Measurements from ENCODE around the gene ZNF398.
"Not testable (repeated sequence)": the region's sequence is repeated elsewhere in the genome, so short reads cannot be mapped to it uniquely, and the experiment has no call there.

The ZNF398 gene

DNA sequence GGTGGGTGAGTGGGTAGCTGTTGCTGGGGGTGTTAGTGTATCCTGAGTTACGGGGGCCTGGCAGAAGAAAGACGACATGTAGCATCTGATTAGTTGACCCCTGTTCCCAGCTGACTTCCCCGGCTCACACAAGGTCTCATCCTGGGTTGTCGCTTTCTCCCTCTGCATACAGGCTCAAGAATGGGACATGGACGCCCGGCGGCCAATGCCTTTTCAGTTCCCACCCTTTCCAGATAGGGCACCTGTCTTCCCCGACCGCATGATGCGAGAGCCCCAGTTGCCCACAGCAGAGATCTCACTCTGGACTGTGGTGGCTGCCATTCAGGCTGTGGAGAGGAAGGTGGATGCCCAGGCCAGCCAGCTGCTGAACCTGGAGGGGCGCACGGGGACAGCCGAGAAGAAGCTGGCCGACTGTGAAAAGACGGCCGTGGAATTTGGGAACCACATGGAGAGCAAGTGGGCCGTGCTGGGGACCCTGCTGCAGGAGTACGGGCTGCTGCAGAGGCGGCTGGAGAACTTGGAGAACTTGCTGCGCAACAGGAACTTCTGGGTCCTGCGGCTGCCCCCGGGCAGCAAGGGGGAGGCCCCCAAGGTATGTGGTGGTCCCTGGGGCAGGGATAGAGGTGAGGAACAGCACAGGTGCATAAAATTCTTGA, 51.0 kb downstream of the ZNF398 start:
- DNase-seq, result no peak

DNA sequence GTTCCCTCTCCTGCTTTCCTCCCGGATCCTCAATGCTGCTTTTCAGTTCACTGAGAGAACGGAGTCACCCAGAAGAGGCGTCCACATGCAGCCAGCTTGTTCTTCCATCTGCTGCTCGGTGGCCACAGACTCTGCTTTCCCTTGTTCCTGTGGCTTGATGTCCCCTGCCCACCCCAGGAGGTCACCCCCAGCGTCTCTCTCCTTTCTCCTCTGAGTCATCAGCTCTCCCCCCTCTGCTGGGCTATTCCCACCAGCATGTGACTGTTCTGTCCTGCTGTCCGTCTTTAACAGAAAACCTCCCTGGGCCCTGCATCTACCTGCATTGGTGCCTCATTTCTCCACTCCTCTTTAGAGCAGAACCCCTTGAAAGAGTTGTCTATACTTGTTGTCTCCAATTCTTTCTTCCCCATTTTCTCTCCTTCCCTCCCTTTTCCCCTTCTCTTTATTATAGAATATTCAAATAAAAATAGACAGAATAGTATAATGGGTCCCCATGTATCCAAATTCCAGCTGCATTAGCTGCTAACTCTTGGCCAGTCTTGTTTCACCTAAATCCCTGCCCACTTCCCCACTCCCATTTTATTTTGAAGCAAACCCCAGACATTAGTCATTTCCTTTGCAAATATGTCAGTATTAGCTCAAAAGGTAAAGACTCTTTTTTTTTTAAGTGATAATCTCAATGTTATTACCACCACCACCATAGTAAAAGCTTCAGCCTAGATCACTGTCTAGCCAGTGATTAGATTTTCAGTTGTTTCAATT, 52.2 kb downstream of the ZNF398 start:
- DNase-seq, result no peak

DNA sequence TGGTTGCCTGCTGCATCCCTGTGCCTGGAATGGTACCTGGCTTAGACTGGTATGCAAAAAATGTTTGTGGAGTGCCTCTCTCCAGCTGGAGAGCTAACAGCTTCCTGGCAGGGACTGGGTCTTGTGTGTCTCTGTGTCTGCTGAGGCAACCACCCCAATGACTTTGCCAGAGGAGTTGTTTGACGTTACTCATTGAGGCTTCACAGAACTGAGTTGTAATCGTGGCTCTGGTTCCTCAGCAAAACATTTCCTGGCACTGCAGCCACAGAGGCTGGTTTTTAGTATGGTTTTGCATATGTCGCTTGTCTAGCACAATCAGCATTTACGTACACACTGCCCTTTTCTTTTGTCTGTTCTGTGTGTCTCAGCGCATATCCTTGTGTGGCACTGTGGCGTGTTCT, 55.6 kb downstream of the ZNF398 start:
- DNase-seq, result no peak

DNA sequence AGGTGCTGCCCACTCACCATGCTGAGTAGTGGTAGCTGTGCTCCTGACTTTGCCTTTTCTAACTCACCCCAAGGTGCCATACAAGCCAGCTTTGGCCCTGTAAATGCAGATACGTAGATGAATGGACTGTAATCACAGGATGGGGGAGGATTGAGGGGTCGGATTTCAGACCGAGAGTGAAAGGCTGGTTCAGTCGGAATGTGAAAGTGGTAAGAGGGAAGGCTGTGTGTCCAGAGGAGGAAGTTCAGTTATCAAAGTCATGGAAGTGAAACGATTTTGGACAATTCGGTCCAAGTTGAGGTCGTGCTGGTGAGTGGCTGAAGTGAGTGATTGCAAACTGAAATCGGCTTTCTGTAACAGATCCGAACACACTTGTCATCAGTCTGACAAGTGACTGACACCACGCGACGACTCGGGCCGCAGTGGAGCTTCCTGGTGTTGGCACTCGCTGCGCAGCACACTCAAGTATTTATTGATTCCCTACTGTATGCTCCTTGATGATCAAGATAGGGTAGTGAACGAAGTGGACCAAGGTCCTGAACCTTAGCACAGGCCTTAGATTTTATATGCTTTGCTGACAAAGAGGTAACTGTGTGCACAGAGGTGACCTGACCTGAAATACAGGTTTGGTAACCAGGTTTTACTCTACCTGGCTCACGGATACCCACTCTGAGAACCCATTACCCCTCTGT, 58.6 kb downstream of the ZNF398 start:
- DNase-seq, result no peak

DNA sequence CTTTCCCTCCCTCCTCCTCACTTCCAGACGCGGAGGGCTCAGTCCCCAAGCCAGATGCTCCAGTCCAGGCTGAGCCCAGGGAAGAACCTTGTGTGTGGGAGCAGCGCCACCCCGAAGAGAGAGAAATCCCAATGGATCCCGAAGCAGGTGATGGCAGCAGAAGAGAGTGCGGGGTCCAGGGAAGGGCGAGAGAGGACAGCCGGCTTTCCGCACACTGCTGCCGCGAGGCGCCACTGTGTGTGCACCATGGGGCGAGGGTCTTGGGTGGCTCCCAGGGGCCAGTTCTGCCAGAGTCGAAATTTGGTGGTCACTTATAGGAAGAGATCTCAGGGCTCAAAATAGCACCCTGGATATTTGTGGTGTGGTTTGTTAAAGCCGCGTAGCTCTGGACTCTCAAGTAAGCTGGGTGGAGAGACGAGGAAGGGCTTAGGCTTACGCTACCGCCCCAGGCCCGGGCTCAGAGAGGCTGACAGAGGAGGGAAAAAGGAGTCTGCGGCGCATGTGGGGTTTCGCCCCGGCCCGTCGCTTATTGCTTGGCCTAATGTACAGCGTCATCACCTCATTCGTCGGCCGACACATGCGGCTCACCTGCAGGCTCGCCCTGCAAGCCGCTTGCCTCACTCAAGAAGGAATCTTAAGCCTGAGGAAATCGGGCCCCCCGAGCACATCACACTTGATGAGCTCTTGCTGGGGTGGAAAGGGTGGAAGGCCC, 60.2 kb downstream of the ZNF398 start:
- no peak for DNase-seq

DNA sequence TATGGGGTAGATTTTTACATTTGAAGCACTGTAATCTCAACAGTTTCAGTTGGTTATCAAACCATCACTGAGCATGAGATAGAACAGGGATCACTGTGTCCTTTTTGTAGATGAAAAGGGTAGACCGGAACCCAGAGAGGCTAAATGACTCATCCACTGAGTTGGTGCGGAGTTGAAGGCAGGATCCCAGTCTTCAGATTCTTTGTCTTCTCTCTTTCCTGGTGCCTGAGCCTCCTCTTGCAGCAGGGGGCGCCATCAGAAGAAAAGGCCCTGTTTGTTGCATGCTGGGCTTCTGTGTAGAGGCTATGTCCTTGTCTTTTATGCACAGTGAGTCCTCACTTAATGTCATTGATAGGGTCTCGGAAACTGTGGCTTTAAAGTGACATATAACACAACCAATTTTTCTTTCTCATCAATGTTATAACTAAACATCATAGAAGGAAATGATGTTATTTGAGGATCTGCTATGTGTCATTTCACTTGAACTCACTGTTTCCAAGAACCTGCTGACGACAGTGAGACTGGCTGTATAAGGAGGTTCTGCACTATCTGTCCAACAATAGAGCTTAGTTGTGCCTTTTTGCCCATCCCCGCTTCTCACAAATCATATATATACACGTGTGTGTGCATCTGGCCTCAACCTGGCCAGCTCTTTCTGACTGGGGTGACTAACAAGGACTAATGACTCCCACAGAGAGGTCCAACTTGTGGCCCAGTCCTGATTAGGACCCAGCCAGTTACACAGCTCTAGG, 62.4 kb downstream of the ZNF398 start:
- DNase-seq, result peak; percentile 52

DNA sequence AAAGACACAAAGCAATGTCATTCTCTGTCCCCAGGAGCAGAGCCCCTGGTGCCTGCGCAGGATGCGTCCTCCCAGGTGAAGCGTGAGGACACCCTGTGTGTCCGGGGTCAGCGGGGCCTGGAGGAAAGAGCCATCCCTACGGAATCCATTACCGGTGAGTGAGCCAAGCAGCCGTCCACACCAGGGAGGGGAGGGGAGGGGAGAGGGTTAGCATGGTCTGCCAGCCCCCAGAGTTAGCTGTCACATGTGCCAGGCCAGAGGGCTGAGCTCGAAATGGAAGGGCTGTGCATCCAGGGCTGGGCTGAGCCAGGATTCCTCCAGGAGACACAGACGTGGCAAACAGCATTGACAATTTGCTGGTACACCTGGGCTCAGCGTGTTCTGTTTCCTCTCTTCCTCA, 63.3 kb downstream of the ZNF398 start:
- no peak for DNase-seq

DNA sequence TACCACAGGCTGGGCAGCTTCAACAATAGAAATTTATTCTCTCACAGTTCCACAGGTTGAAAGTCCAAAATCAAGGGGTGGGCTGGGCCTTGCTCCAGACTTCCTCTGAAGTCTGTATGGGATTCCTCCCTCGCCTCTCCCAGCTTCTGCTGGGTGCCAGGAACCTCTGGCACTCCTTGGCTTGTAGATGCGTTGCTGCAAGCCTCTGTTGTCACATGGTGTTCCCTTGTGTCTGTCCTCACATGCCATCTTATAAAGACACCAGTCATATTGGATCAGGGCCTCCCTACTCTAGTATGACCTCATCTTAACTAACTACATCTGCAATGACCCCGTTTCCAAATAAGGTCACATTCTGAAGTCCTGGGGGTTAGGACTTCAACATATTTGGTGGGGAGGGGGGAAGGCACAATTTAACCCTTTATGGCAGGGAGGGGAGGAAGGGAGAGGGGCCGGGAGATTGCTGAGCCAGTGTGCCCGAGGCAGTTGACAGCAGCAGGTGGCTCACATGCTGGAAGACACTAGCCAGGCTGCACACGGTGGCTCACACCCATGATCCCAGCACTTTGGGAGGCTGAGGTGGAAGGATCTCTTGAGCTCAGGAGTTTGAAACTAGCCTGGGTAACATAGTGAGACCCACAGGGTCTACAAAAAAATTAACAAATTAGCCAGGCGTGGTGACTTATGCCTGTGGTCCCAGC, 66.9 kb downstream of the ZNF398 start:
- DNase-seq, result no peak

DNA sequence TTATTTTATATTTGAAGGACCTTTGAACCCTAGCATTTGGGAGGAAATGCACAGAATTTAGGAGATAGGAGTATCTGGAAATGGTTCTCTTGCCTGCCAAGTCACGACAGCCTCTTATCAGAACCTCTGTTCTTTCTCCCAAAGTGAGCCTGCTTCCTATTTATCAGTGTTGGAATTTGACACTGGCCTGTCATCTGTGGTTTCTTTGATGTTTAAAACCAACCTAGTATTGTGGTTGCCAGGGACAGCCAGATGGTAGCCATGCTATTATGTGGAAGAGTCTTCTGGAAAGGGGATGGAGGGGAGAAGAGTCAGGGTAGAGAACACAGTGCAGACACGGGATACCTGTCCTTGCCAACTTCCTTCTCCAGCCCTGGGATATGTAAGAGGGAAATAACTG, 69.1 kb downstream of the ZNF398 start:
- no peak for DNase-seq

DNA sequence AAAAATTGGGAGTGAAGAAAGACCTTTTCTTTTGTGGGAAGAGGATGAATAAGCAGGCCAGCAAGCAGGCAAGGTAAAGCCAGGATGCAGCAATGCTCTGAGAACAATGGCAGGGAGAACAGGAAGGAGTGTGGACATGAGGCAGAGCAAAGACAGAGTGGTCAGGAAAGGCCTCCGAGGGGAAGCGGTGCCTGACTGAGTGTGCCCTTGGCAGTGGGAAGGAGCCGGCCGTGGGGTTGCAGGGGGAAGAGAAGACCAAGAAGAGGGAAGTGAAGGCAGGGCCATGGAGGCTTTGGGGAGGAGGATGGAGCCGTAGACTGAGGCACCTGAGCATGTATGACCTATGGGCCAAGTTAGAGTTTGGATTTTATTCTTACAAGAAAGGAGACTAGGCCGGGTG, 70.3 kb downstream of the ZNF398 start:
- no peak for DNase-seq

DNA sequence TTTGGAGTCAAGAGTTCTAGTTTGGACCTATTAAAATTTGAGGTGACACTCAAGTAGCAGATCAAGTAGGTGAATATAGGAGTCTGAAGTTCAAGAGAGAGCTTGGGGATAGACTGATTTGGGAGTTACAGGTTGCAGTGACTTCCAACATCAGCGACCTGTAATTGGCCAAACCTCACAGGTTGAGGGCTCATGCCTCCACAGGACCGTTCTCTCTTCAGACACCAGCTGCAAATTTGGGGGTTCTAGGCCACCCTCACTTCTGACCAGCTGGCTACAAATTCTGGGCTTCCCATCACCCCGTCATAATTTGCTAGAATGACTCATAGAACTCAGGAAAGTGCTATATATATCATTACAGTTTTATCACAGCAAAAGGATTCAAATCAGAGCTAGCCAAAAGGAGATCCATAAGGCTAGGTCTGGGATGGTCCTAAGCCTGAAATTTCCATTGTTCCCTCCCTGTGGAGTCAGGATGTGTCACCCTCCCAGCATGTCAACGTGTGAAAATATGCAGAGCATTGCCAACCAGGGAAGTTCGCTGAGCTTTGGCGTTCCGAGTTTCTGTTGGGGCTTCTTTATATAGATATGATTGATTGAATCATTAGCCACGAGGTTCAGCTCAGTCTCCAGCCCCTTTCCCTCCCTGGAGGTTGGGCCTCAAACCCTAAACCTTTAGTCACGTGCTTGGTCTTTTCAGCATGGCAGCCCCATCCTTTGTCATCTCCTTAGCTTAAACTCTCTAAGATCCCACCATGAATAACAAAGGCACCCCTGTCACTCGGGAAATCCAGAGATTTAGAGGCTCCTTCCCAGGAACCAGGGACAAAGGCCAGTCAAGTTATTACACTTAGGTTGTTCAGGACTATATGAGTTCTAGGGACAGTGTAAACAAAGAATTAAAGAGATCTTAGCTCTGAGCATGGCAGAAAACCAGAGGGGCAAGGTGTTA, 71.5 kb downstream of the ZNF398 start:
- DNase-seq, result no peak

DNA sequence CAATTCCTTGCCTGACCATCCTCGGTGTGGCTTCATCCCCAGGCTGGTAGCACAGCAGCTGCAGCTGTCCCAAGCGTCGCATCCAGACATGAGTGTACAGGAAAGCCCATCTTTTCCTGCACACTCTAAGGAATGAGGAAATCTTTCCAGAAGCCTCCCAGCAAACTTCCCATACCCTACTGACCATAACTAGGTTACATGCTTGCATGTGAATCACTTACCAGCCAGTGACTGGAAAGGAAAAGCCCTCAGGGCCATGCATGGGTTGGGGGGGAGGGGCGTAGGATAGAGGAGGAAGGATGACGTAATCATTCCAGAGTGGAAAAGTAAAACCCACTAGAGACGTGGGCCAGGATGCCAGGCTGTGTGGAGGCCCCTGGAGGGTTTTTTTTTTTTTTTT, 73.3 kb downstream of the ZNF398 start:
- no peak for DNase-seq

DNA sequence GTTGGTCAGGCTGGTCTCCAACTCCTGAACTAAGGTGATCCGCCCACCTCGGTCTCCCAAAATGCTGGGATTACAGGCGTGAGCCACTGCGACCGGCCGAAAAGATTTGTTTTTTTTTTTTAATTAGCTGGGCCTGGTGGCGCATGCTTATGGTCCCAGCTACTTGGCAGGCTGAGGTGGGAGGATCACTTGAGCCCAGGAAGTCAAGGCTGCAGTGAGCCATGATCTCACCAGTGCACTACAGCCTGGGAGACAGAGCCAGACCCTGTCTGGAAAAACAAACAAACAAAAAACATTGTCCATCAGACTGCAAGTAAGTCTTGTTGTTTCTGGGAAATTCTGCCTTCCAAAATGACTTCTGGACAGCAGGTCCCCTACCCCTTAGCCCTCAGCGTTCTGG, 75.9 kb downstream of the ZNF398 start:
- DNase-seq, result no peak

DNA sequence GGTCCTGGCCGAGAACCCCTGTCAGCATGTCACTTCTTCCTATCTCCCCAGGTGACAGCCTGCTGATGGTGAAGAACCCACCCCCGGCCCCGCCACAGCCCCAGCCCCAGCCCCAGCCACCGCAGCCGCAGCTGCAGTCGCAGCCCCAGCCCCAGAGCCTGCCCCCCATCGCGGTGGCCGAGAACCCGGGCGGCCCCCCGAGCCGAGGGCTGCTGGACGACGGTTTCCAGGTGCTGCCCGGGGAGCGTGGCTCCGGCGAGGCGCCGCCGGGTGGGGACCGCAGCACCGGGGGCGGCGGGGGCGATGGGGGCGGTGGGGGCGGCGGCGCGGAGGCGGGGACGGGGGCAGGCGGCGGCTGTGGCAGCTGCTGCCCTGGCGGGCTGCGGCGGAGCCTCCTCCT, 76.5 kb downstream of the ZNF398 start:
- no peak for DNase-seq

DNA sequence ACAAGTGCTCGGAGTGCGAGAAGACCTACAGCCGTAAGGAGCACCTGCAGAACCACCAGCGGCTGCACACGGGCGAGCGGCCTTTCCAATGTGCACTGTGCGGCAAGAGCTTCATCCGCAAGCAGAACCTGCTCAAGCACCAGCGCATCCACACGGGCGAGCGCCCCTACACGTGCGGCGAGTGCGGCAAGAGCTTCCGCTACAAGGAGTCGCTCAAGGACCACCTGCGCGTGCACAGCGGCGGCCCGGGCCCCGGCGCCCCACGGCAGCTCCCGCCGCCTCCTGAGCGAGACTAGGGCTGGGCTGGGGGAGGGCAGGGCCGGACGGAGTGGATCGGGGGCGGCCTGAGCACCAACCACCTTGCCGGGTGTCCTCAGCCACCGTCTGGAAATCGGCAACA, 77.1 kb downstream of the ZNF398 start:
- no peak for DNase-seq

DNA sequence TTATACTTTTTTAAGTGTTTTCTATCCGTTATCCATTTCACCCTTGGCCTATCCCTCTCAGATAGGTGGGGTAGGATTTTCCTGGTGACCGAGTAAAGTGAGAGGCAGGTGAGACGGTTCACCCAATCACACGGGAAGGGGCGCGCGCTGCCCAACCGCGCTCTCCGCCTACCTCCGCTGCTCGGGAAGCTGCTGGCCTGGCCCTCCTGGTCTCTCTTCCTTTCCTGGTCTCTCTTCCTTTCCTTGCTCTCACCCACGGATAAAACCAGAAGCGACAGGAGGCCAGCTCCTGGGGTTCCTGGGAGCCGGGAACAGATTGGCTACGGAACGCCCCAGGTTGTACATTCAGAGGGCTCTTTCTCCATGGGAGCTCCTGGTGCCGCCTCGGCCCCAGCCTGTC, 77.9 kb downstream of the ZNF398 start:
- no peak for DNase-seq

DNA sequence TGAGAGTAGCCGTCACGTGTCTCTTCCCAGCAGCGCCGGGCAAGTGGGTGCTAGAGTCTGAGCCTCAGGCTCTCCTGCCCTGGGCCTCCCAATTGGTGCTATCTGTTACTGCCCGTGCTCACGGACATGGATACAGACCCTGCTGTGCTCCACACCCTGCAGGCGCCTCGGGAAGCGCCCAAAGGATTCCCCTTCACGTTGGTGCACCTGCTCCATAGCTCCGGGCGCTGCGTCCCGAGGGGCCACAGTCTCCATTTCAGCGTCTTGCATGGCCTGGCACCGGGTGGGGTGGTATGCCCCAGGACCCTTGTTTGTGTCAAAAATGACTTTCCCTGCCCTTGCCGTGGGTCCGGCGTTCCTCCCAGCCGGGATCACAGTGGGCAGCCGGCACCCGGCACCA, 78.4 kb downstream of the ZNF398 start:
- no peak for DNase-seq

DNA sequence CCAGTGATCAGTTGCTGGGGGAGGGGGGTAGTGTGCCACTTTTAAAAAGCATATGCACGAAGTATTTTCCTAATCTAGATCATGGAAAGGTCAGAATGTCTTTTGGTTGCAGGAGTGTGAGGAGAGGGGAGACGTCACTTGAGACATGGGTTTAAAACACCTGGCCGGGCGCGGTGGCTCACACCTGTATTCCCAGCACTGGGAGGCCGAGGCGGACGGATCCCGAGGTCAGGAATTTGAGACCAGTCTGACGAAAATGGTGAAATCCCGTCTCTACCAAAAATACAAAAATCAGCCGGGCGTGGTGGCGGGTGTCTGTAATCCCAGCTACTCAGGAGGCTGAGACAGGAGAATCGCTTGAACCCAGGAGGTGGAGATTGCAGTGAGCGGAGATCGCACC, 79.1 kb downstream of the ZNF398 start:
- DNase-seq, result not testable (repeated sequence)

DNA sequence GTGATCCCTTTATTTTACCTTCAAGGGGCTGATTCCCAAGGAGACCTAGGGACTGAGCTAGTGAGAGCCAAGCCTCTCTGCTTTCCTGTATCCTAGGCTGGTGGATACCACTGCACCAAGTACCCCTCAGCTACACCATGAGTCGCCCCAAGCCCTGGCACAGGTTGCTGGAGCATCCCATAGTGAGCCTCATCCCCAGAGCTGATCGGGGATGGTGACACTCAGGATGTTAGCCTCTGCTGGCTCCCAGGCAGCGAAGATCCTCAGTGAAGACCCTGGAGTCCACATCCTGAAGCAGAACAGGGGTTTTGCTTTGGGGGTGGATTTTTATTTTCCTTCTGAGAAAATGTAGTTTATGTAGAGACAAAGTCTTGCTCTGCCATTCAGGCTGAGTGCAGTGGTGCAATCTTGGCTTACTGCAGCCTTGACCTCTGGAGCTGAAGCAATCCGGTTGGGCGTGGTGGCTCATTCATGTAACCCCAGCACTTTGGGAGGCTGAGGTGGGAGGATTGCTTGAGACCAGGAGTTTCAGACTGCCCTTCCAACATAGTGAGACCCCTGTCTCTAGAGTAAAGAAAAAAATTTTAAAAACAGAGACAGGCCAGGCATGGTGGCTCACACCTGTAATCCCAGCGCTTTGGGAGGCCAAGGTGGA, 79.7 kb downstream of the ZNF398 start:
- DNase-seq, result no peak

DNA sequence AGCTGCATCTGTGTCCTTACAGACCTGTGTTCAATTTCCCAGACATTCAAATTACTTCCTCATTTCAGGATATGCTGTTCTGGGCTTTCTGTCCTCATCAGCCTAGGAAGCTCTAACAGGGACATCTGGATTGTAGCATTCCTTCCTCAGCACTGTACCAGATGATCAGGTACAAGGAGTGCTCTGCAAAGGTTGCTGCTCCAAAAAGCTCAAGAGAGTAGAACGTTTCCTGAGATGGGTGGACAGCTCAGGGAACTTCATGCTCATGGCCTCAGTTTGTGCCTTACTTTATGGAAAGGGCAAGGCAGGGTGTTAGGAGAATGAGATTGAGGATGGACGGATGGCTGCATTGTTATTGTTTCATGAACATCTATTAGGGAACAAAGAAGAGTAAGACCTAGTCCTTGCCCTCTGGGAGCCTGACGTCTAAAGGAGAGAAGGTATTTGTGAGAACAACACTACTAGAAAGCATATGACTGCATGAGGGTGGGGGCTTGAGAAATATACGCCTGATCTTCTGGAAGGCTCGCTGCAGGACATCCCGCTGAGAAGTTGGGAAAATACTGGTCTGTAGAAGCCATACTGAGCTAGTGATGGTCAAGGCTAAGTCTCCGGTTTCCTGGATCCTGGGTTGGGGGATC, 81.7 kb downstream of the ZNF398 start:
- DNase-seq, result no peak
